ENCODE measurements around the gene LPCAT1.

LPCAT1 gene

DNA sequence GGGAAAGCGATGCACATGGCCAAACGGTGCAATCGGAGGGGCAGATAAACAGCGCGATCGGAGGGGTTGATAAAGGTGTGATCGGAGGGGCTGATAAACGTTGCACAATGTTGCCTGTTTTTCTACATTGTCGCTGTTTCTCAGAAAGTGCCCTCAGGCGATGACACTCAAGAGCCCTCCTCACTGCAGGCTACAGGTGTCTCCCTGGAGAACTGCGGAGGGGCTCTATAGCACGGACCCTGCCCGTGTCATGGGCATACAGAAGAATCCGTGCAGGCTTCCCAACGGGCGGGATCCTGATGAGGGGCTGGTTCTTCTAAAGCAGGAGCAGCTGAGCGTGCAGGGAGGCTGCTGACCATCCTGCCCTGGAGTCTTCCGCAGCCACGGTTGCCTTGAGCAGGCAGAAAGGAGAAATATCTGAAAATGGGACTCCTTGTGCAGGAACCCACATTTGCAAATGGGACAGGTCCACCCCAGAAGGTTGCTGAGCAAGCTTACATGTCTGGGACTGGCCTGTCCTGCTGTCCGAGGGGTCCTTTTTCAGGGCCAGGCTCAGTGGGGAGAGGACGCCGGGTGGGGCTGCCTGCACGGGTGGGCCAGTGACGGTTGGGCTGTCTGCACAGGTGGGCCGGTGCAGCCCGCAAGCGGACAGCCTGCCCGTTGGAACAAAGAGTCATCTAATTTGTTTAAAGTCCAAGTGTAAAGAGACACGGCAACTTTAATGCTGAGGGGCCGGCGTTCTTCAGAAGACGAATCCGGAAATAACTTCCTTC, 25.1 kb upstream of the LPCAT1 start:
- no peaks in the 10 kb centered on the region for H3K36me3 ChIP-seq
- no peak overlapping the region for H3K27ac ChIP-seq
- peak in 1 of 2 donors; percentile 44 for DNase-seq
- H3K27me3 ChIP-seq = no peaks in the 10 kb centered on the region
- peaks cover 0 to 26% (median 10%) of the 10 kb centered on the region in 4 donors for H3K4me1 ChIP-seq
- no peak overlapping the region for H3K4me3 ChIP-seq
- intact Hi-C loops (cut with DNase I; ENCODE audit: low total_unique reads) = no loop called here
- H3K9me3 ChIP-seq = no peaks in the 10 kb centered on the region
- TF ChIP-seq, protein P1, sequence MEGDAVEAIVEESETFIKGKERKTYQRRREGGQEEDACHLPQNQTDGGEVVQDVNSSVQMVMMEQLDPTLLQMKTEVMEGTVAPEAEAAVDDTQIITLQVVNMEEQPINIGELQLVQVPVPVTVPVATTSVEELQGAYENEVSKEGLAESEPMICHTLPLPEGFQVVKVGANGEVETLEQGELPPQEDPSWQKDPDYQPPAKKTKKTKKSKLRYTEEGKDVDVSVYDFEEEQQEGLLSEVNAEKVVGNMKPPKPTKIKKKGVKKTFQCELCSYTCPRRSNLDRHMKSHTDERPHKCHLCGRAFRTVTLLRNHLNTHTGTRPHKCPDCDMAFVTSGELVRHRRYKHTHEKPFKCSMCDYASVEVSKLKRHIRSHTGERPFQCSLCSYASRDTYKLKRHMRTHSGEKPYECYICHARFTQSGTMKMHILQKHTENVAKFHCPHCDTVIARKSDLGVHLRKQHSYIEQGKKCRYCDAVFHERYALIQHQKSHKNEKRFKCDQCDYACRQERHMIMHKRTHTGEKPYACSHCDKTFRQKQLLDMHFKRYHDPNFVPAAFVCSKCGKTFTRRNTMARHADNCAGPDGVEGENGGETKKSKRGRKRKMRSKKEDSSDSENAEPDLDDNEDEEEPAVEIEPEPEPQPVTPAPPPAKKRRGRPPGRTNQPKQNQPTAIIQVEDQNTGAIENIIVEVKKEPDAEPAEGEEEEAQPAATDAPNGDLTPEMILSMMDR (IDR thresholded peaks at IDR 0.05) = no peak

DNA sequence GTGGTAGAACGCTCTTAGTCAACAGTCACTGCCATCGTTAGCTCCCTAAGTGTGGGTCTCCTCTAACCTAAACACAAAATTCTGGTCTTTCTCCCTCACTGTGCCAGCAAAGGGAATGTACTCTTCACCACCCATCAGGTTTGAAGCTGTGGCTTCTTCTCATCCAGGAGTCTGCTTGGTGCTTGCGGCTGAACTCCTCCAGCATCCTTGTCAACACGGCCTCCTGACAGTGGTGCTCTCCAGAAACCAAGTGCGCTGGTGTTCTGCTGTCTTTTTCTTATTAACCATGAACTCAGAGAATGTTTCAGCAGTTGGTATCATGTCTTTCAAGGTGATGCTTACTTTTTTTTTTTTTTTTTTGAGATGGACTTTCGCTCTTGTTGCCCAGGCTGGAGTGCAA, 23.9 kb upstream of the LPCAT1 start:
- H3K27me3 ChIP-seq = no peaks in the 10 kb centered on the region
- TF ChIP-seq, protein P1 (IDR thresholded peaks at IDR 0.05) = no peak
- DNase-seq = no peak
- no peak overlapping the region for H3K4me3 ChIP-seq
- H3K36me3 ChIP-seq = no peaks in the 10 kb centered on the region
- H3K9me3 ChIP-seq = no peaks in the 10 kb centered on the region
- H3K27ac ChIP-seq = no peak overlapping the region
- intact Hi-C loops (cut with DNase I; ENCODE audit: low total_unique reads) = no loop called here
- H3K4me1 ChIP-seq = peaks cover 0 to 26% (median 12%) of the 10 kb centered on the region in 4 donors

DNA sequence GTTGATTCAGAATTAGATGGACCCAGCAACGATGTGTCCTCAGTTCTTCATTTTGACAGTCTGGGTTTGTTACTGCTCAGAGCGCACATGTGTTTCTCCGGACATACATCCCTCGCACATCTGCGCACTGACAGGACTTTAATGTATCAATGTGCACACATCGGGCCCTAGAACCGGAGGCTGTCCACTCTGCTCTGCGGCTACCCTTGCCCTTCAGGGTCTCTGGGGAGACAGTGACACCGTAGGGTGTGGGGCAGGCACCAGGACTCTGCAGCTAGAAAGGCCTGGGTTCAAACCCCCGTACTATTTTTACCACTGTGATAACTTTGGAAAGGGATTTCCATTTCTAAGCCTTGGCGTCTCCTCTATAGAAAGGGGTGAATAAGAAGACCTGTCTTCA, 23.5 kb upstream of the LPCAT1 start:
- DNase-seq = no peak
- Histone ChIP-seq H3K27me3 (no peaks in the 10 kb centered on the region), H3K36me3 (no peaks in the 10 kb centered on the region), H3K9me3 (no peaks in the 10 kb centered on the region), H3K4me3 (no peak overlapping the region), H3K4me1 (peaks cover 0 to 28% (median 14%) of the 10 kb centered on the region in 4 donors), H3K27ac (no peak overlapping the region)
- intact Hi-C loops (cut with DNase I; ENCODE audit: low total_unique reads) = no loop called here
- TF ChIP-seq, protein P1 (IDR thresholded peaks at IDR 0.05) = no peak

DNA sequence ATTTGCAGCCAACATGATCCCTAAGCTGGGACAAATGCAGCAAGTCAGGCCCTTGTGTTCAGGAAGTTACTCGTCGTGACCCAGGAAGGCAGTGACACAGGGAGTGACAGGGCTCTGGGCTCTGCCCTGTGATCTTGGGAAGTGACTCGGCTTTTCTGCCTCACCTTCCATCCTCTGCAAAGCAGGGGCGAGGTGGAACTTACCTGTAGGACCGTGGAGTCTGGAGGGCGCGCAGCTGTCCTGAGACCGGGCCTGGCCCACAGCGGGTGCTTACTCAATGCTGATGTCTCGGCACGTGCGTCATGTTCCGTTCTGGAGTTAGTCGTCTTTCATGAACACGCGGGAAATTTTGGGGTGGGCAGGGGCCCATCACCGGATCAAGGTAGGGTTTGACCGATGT, 22.8 kb upstream of the LPCAT1 start:
- DNase-seq = peak in 1 of 2 donors; percentile 51
- intact Hi-C loops (cut with DNase I; ENCODE audit: low total_unique reads) = no loop called here
- no peak overlapping the region for H3K27ac ChIP-seq
- no peaks in the 10 kb centered on the region for H3K27me3 ChIP-seq
- H3K36me3 ChIP-seq = no peaks in the 10 kb centered on the region
- H3K9me3 ChIP-seq = no peaks in the 10 kb centered on the region
- peaks cover 0 to 28% (median 9%) of the 10 kb centered on the region in 4 donors for H3K4me1 ChIP-seq
- TF ChIP-seq, protein P1 (IDR thresholded peaks at IDR 0.05) = no peak
- no peak overlapping the region for H3K4me3 ChIP-seq

DNA sequence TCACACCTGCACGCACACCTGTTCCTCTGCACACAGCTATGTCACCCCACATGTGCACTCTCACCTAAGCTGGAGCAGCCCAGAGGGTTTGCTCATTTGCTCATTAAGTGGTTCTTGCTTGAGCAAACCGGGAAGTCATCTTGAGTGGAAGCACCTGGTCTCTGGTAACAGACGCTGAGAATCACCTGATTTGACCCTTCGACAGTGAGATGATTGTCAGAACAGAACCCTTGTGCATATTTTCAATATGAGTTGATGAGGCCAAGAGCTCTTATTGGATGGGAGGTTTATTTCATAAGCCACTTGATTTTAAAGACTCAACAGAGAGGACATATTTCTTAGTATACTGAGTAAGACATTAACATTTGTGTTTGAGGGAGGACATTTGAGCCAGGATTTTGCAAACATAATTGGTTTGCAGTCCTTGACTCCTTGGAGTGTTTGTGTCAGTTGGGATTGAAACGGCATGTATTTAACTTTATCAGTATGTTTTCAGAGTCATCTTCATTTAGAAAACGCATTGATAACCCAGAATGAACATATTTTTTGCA, 22.1 kb upstream of the LPCAT1 start:
- no peak overlapping the region for H3K27ac ChIP-seq
- intact Hi-C loops (cut with DNase I; ENCODE audit: low total_unique reads) = no loop called here
- H3K27me3 ChIP-seq = no peaks in the 10 kb centered on the region
- TF ChIP-seq, protein P1 (IDR thresholded peaks at IDR 0.05) = no peak
- no peak overlapping the region for H3K4me3 ChIP-seq
- H3K36me3 ChIP-seq = no peaks in the 10 kb centered on the region
- no peak for DNase-seq
- H3K4me1 ChIP-seq = peaks cover 0 to 31% (median 9%) of the 10 kb centered on the region in 4 donors
- H3K9me3 ChIP-seq = no peaks in the 10 kb centered on the region

Data from tibial artery (tissue), 4 donors.